NOMO-1 (cell line): ENCODE measurements around the gene TMEM44.

ENCODE experiments used
- DNase-seq, 2 experiments: peaks; one replicate each; lab custom pipeline; 2025; ENCODE audit not compliant: unreplicated experiment in 2 of 2; lab: John Stamatoyannopoulos, UW

TMEM44 gene, protein sequence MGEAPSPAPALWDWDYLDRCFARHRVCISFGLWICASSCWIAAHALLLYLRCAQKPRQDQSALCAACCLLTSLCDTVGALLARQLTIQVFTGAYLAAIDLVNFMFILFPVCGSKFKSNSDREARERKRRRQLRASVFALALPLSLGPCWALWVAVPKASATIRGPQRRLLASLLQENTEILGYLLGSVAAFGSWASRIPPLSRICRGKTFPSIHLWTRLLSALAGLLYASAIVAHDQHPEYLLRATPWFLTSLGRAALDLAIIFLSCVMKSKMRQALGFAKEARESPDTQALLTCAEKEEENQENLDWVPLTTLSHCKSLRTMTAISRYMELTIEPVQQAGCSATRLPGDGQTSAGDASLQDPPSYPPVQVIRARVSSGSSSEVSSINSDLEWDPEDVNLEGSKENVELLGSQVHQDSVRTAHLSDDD

DNA sequence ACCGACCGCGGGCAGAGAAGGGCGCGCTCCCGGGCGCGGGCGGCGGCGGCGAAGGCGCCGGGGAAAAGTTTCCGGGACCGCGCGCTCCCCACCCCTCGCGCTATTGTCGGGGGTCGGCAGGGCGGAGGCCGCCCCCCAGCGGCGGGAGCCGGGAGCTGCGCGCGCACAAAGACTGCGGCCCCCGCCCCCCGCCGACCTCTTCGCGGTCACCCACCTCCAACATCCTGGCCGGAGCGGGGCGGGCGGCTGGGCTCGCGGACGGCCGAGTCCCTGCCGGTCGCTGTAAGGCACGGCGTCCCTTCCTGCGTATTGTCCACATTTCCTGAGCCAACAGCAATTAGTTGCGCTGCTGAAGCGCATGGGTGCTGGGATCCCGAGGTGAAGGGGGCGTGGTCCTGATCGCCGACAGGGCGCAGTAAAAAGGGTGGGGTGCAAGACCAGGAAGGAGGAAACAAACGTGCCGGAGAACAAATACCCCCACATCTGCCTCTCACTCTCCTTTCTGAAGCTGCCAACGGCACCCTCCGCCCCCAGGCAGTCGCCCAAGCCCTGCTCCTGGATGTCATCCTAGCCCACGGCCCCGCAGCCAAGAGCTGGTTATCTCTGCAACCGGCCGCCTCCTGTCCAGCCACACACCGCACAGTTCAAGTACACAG lies at the start of gene TMEM44:
TMEM44 (minus strand) TSS at position 71 of the 656 bp plus-strand sequence. CDS start 204 bp downstream, outside the sequence.
- DNase-seq: peak; percentile 88 to 90

DNA sequence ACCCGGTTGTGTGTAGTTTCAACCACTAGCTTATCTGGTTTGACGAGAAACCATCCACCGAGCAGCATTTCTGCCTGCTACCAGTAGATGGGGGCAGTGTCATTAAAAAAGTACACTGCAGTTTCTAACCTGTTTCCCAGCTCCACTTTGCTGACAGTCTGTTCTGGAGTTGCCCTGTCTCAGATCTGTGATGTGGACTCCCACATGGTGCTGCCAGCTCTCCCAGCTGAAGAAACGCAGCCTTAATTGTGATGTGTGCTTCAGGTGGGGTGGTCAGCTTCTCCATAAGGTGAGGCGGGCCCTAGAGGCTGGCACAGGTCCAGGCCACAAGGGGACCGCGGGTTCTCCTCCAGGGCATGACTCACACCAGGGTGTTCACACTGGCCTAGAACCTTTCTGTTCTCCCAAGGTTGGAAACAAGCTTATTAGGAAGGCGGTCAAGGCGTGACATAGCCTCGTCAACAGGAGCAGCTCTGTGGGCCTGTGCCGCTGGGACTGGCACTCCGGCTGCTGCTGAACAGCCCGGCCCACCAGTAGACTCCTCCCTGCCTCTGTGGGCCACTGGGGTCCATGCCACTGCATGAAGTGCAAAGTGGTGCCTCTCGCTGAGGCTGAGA lies 49.6 kb upstream of the TMEM44 start:
- DNase-seq: peak; percentile 72 to 94

DNA sequence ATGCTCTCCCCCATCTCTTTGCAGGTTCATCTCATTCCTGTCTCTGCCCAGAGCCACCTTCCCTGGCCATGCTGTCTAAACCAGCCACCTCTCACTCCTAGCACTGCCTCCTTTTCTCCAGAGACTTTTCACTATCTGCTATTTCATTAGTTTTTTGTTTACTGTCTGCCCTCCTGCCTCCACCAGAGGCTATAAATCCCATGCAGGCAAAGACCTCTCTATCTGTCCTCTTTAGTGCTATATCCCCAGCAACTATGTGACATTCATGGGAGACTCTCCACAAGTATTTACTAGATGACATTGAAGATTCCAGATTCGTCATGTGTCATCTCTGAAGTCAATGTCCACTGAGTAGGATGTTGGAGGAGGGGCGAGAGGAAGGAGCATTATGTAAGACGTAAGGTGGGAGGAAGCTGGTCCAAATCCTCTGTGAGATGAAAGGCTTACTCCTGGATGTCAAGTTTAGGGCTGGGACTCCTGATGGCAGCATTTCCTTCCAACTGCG lies 49.0 kb upstream of the TMEM44 start:
- DNase-seq: no peak

DNA sequence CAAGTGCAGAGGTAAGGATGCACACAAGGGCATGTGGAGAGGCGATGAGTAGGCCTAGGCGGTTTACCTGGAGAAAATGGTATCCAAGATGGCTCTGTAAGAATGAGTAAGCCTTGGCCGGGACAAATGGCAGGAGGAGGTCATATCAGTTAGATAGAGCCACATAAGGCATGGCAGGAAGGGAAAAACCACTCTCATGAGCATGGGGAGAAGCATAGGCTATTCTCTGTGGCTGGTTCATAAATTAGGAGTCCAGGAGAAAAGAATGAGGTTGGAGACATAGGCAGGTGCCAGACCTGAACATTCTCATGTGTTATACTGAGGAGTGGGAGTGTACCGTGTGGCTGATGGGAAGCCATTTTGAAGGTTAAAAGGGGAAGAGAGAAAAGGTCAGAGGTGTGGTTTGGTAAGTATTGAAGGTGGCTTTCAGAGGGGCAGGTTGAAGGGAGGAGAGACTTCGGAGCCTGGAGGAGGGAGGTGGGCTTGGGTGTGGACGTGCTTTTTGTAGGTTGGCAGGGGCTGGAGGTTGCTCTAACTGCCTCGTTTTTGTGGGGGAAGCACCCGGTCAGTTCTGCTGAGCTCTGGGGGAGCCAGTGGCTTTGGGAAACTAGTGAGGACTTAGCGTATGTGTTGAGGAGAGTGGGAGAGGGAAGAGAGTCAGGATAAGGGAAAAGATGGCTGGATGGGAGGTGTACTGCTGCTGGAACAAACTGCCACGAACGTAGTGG lies 47.8 kb upstream of the TMEM44 start:
- DNase-seq: no peak

DNA sequence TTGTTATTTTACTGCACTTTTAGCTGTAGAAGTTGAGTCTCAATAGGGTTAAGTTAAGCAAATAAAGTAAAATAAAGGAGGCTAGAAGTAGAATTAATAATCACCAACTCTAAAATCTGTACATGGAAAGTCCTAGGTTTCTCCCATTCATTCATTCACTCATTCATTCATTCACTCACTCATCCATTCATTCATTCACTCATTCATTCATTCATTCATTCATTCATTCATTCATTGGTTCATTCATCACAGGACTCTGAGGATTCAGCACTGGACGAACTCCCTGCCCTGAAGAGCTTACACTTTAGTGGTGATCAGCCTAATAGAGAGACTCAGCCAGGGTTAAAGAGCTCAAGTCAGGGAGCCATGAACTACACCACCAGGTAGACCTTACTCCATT lies 43.3 kb upstream of the TMEM44 start:
- DNase-seq: no peak

DNA sequence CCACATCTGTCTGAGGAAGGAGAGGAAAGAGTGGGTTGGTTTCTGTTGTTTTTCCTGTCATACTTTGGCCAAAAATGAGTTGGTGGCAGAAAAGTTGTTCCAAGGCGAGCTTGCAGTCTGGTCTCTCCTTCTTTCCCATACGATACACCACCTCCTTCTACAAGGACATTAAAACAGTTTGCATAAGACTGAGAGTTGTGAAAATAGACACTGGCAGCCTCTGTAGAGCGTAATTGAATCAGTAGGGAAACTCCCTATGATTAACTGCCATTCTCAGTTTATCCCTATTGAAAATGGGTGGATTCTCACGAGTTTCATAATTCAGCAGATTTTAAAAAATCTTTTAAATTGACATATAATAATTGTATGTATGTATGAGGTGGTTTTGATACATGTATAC lies 42.5 kb upstream of the TMEM44 start:
- no peak for DNase-seq

DNA sequence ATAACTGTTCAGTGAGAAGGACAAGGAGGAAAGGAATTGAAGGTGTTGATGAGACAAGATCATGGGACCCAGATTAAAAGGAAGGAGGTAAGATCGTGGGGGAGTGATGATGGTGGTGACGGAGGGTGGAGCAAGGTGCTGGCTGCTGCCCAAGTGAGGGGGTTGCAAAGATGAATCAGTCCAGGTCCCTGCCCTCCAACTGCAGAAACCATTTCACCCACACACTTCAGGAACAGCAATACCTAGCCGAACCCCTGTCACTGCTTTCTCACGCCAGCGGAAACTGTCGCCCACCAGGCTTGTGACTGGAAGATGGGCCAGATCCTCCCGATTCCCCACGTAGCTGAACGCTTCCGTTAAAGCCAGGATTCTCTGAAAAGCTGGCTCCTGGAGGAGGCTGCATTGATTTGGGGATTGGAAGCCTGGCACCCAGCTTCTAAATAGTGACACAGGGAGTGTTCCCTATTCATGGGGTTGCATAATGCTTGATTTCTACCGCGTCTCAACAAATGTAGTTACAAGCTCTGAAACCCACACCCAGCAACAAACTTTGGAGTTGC lies 41.9 kb upstream of the TMEM44 start:
- no peak for DNase-seq

DNA sequence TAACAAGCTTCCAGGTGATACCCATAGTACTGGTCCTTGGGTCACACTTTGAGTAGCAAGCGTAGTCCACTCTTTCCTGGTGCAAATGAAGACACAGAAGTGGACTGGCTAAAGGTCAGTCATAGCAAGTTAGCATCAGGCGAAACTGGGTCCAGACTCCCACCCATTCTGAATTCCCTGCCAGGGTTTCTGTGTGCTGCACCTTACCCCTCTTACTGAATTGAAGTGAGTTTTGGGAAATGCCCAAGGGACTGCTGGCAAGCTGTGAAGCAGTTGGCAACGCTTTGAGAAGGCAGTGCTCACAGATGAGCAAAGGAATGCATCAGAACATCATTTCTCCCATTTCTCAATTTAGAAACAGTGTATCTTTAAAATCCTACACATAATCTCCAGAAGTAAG lies 40.5 kb upstream of the TMEM44 start:
- DNase-seq: no peak

DNA sequence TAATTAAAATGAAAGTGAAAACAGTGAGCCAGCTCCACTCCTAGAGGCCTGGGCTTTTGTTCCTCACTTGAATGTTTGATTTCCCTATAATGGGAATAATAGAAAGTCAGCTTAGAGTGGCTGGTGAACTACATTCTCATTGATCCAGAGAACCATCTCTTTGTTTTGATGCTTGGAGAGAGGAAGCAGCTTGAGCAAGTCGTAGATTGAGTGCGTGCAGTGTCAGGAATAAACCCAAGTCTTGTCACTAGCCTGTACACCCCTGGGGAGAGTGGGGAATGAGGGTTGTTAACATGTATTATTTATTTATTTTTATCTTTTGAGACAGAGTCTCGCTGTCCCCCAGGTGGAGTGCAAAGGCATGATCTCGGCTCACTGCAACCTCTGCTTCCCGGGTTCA lies 39.7 kb upstream of the TMEM44 start:
- peak in 1 of 2 experiments; percentile 46 for DNase-seq

DNA sequence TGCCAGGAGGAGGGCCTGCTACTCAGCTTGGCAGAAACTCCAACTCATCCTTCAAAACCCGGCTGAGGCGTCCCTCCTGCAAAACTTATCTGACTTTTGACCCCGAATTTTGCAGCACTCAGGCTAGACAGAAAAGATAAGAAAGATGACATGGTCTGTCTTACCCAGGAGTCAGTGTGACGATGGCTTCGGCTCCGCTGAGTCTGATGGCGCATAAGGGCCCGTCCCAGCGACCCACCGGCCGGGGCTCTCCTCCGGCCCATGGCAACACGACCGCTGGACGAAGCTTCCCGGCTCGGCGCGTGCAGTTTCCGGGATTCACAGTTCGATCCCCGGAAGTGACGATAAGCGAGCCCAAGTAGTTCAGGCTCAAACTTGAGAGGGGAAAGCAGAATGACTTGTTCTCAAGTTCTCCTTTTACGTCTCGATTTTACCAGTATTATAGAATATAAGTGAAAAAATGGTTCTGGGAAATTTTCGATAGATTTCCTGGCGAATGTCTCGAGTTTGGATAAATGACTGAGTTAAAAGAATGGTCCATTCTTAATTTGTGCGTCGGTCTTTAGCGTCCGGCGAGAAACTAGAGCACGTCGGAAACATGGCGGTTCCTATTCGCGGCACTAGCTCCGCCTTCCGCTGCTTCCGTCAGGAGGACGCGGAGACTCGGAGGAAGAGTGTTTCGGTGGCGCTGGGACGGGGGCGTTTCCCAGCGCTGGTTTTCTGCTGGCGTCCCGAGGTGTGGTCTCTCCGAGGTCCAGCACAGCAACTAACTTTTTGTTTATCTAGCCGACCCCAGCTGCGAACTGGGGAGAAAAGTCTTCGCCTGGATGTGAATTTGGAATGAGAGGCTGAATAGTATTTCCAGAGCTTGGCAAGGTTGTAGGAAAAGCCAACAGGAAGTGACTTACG lies 38.9 kb upstream of the TMEM44 start, which contains the start of gene LSG1:
LSG1 (minus strand) TSS at position 292 of the 909 bp plus-strand sequence; CDS start at position 263, 29 bp downstream.
- peak; percentile 92 to 99 for DNase-seq

DNA sequence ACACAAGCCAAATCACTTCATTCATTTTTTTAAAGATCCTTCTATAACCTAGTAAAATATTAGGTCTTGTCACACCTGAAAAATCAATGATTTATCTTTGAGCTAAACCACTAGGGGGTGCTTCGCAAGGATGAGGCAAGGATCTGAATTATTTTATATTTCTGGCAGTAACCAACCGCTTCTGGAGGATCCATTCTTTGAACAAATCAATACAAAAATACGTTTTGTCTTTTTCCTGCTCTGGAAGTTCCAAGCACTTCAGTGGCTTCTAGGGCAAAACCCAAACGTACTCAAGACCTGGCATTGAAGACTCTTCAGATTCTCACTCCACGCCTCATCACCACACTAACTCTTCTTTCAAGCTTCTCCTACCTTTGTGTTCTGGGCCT lies 38.3 kb upstream of the TMEM44 start:
- peak; percentile 42 to 70 for DNase-seq

DNA sequence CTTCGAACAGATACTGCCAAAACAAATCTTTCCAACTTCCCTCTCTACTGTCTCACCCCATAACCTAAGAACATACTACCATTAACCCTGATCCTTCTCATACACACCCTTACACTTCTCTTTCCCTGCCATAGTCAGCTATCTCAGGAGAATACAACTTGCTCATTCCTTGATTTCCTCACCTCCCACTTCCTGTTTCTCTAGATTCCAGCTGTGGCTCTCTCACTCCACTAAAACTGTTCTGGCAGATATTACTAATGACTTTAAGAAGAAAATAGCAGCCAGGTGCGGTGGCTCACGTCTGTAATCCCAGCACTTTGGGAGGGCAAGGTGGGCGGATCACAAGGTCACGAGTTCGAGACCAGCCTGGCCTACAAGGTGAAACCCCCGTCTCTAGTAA lies 34.1 kb upstream of the TMEM44 start:
- no peak for DNase-seq

DNA sequence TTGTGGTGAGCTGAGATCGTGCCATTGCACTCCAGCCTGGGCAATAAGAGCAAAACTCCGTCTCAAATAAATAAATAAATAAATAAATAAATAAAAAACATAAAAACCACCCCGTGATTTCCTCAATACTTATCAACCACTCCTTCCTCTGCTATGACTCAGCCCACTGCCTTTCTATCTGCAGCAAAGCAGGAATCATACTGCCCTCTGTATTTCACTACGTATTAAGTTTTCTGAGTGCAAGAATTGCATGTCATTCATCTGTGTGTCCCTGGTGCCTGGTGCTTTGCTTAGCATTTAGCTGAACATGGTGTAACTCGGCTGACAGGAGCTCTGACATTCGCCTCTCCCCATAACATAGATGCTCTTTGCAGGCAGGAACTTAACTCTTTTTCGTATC lies 31.6 kb upstream of the TMEM44 start:
- no peak for DNase-seq

DNA sequence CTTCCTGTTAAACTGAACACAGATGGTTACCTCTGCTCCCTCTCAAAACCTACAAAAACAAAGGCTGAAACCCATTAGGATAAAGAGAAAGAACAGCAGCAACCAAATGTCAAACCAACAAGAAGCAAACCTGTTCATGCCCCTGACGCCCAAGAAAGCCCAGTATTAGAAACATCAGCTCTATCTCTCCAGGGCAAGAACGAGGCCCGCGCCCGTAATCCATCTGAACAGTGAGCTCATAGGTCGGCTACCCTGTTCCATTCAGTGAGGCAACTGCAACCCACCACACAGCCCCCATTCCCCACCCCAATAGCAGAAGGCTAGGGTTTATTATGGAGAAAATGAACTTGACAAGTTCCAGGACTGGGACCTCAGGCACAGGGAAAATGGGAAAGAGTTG lies 28.7 kb upstream of the TMEM44 start:
- DNase-seq: no peak

DNA sequence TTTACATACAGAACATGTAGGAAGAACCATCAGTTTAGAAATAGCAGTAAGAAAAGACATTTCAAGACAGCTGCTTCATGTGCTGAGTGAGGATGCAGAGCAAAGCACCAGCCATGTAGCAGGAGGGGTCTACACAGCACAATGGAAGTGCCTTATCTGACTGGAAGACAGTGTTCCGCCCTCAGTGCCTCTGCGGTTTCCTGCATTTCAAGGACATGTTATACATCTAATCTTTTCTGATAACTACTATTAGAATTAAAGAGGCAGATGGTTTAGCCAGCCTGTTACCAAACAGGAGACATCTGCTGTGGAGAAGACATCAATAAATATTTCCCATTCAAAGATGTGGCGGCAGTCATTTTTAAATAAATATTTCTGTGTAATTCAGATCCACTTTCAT lies 28.2 kb upstream of the TMEM44 start:
- DNase-seq: no peak

DNA sequence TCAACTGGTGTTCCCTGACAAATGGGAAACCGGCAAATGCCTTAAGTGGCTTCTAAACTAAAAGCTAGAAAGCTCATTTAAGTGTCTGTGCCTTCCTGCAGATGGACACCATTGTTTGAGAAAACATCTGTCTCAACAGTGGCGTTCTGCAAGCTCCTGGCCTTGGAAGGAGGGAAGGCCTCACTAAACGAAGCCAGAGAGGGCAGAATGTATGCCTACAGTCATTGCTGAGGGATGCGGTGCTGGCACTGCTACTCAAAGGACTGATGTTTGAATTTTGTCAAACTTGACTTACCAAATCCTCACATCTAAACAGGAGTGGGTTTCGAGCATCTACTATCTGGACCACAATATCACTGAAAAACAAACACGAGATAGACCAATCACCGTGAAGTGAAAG lies 26.6 kb upstream of the TMEM44 start:
- DNase-seq: no peak

DNA sequence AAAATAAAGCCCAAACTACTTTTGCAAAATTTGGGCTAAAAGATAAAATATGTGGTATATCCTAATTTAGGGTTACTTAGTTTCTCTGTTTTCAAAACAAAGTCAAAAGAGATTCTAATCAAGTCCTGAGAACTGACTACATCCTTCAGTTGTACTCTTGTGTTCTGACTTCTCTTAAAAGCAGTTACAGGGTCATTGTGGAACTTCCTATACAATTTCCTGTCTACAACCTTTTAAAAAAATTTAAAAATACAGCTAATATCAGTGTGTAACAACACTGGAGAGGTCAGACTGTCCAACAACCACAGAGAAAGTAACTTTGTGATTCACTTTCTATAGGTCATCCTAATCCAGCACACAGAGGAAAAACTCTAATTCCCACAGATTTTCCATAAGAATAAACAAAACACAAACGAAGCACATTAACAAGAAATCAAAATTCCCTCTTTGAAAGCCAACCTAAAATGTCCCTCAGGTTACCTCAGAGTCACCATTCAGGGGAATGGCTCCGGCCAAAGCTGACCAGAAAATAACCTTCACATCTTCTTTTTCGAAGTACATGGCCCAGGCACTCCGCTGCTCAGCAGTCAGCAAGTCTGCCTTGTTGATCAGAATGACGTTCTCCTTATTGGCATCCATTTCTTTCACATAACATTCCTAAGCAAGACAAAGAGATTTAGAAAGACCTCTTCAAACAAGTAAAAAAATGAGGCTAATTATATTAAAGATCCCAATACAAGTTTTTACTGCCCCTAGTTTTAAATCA lies 25.4 kb upstream of the TMEM44 start:
- no peak for DNase-seq

DNA sequence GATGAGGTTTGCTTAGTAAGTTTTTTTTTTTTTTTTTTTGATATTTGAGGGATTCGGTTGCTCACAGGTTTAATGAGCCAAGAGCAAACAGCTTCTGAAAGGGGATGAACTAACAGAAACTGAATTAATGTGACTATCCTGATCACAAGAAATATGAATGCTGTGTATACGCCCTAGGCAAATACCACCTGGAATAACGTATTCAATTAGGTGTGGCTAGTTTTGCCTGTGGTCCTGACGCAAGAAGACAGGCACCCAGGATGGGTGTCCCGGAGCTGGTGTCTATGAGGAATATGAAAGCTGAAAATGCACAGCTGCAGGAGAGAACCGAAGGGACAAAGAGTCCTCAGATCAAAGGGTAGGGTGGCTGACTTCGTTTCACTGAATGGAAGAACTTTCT lies 24.2 kb upstream of the TMEM44 start:
- DNase-seq: no peak

DNA sequence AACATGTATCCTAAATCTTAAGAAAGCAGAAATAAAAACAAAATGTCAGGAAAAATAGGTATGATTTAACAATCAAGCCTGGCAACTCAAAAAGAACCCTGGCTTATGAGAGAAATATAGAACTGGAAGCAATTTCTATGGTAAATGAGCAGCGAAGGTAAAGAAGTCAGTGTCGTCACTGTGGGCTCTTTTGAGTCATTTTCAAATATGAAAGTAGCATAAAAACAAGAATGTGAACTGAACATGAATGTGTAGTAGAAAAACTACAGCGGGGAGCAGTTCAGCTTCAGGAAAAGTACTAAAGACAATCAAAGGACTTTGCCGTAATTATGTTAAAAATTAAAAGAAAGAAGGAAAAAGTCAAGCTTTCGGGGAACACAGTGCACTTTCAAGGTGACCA lies 21.2 kb upstream of the TMEM44 start:
- DNase-seq: no peak
